LNCAP (cell line): ENCODE measurements around the gene JAGN1.

Source experiments
- TF ChIP-seq, protein P1 (sequence below): fragments of 450-650 bp; IDR thresholded peaks from 2 replicates; pipeline ENCODE4 v1.5.1; 2017; ENCODE audit warnings: mild to moderate bottlenecking

JAGN1 gene

DNA sequence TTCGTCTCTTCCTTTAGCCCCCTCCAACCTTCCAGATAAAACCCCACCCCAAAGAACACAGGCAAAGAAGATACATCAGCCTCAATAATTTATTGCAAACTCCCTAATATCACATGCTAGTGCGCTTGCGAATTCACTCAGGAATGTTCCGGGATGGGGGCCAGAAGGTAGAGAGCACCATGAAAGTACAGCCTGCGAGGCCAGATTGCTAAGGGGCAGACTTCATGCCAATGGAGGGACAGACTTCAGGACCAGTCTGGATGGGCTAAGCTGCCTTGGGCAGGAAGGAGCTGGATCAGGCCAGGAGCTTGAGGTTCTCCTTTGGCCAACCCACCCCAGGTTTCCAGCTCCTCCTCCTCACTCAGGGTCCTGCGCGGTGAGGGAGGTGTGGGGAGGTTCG lies 23.8 kb upstream of the JAGN1 start:
- TF ChIP-seq, protein P1, sequence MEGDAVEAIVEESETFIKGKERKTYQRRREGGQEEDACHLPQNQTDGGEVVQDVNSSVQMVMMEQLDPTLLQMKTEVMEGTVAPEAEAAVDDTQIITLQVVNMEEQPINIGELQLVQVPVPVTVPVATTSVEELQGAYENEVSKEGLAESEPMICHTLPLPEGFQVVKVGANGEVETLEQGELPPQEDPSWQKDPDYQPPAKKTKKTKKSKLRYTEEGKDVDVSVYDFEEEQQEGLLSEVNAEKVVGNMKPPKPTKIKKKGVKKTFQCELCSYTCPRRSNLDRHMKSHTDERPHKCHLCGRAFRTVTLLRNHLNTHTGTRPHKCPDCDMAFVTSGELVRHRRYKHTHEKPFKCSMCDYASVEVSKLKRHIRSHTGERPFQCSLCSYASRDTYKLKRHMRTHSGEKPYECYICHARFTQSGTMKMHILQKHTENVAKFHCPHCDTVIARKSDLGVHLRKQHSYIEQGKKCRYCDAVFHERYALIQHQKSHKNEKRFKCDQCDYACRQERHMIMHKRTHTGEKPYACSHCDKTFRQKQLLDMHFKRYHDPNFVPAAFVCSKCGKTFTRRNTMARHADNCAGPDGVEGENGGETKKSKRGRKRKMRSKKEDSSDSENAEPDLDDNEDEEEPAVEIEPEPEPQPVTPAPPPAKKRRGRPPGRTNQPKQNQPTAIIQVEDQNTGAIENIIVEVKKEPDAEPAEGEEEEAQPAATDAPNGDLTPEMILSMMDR, result no peak

DNA sequence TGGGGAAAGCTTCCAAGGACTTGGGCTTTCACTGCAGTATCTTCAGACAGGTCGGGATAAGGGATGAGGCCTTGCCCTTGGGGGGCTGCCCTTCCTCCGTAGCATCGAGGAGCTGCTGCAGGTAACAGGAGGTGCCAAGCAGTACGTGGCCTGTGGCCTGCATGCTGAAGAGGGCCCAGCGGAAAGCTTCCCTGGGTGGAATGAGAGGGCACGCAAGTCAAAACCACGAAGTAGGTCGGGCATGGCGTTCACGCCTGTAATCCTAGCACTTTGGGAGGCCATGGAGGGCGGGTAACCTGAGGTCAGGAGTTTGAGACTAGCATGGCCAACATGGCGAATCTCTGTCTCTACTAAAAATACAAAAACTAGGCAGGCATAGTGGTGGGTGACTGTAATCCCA lies 23.3 kb upstream of the JAGN1 start:
- TF ChIP-seq, protein P1, result no peak

DNA sequence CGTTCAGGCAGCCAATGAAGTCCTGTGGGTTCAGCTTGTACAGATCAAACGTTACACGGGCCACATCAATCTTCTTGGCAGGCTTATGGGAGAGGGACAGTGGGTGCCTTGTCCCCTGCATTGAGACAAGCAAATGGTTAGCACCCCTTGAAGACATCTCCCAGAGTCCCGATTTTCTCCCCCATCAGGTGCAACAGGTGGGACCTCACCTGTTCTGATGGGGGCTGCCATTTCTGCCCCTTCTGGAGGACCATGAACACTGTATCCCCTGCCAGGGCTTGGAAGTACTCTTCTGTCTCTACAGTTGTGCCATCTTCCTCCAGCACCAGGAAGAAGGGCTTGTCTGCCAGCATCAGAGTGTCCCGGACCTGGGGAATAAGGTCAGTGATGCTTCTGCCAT lies 20.5 kb upstream of the JAGN1 start:
- TF ChIP-seq, protein P1, result no peak

DNA sequence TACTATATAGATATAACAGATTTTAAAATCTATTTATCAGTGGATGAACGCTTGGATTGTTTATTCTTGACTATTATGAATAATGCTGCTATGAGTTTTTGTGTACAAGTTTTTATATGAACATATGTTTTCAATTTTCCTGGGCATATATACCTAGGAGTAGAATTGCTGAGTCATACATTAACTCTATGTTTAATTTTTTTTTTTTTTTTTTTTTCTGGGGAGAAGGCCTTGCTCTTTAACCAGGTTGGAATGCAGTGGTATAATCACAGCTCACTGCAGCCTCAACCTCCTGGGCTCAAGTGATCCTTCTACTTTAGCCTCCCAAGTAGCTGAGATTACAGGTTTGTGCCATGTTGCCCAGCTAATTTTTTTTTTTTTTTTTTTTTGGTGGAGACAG lies 19.4 kb upstream of the JAGN1 start:
- TF ChIP-seq, protein P1, result no peak

DNA sequence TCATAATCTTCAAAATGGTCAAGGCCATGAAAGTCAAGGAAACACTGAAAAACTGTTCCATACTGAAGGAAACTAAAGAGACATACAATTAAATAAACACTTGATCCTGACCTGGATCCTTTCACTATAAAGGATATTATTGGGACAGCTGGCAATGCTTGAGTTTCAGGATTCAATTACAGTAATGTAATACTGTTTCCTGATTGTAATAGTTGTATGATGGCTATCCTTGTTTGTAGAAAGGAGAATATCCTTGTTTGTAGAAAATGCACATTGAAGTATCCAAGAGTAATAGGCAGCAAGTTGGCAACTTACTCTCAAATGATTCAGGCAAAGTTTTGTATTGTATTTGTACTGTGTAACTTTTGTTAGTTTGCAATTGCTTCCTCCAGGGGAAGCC lies 15.0 kb upstream of the JAGN1 start:
- TF ChIP-seq, protein P1, result no peak

DNA sequence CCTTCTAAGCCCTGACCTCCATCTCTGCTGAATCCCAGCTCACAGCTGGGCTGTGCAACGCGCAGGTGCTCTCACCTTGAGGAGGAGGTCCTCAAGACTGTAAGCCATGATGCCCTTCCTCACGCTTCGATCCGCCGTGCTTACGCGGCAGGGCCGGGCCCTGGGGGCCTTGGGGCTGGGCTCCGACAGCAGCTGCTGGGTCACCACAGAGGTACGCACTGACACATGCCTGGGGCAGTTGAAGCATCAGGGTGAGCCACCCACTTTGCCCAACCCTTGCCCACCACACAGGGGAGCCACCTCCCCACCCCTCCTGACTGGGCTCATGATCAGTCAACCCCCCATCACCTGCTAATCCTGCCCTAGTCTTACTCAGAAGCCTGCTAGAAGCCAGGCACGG lies 13.4 kb upstream of the JAGN1 start:
- TF ChIP-seq, protein P1, result no peak

DNA sequence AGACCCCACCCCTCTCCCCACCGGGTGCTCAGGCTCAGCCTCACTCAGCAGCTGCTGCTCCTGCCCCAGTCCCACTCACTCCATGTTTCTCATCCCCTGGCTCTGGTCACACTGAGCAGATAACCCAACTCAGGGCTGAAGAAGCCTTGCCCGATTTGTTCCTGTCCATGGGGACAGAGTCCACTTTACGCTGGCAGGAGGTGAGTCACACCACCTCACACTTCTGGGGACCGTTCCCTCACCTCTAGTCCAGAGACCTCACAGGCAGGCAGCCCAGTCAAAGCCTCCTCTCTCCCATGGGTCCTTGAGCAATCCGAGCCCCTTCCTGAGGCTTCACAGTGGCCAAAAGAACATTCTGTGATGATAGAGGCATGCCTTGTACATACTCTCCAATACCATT lies 11.7 kb upstream of the JAGN1 start:
- TF ChIP-seq, protein P1, result no peak

DNA sequence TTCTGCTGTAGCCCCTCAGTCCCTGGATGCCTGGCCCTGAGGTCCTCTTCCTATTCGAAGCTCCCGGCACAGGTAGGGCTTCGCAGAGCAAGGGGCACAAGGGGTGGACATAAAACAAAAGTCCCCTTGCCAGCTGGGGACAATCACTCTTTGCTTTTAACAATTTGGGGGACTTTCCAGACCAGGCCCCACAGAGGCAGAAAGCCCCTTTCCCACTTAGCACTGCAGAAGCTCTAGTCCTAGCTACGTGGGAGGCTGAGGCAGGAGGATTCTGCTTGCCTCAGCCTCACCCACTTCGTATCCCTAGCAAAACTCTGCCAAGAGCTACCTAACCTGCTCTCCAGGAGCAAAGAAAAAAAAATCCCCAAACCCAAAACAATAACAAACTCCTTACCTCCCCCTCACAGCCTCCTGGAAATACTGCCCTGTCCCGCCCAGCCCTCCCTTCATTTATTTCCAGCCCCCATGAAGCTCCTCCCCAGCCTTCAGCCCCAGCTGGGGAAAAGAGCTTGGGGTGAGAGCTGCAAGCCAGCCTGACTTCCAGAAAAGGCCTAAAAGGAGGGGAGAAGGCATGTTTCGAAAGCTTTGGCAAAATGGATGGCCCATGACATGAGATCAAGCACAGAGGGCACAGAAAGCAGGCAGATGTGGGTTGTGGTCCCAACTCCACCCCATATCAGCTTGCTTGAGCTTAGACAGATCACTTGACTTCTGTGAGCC lies 10.4 kb upstream of the JAGN1 start, which contains the start of gene CIDEC:
Gene CIDEC, minus strand, starts transcription at position 424 of the 720 bp plus-strand sequence. CDS start 1,767 bp downstream, outside the sequence.
- TF ChIP-seq, protein P1, result no peak
